ENCODE results near the gene S1PR2.

The S1PR2 gene

GRCh38 chr19:10191347-10191746 is 39.8 kb downstream of the S1PR2 start:
- H3K4me3 ChIP-seq (replicated peaks in 1 of 2; ENCODE audit: low read depth in 2 of 2, low read length in 2 of 2): no peak overlapping the region
- no peak for TF ChIP-seq CTCF (IDR thresholded peaks at IDR 0.05; ENCODE audit: low read depth, low read length)
- peak; percentile 78 to 91 for DNase-seq (ENCODE audit: low read depth in 2 of 2)

- no peak for TF ChIP-seq CTCF (IDR thresholded peaks at IDR 0.05; ENCODE audit: low read depth, low read length)
- DNase-seq (ENCODE audit: low read depth in 2 of 2): peak in 1 of 2 donors; percentile 5
- no peak overlapping the region for H3K4me3 ChIP-seq (replicated peaks in 1 of 2; ENCODE audit: low read depth in 2 of 2, low read length in 2 of 2)
These were observed 41.1 kb downstream of the S1PR2 start for GRCh38 chr19:10190026-10190425.

- no peak for DNase-seq (ENCODE audit: low read depth in 2 of 2)
- TF ChIP-seq CTCF (IDR thresholded peaks at IDR 0.05; ENCODE audit: low read depth, low read length): no peak
- H3K4me3 ChIP-seq (replicated peaks in 1 of 2; ENCODE audit: low read depth in 2 of 2, low read length in 2 of 2): no peak overlapping the region
These were observed 41.5 kb downstream of the S1PR2 start for GRCh38 chr19:10189616-10190015.

GRCh38 chr19:10187315-10187714 is 43.8 kb downstream of the S1PR2 start:
- no peak for TF ChIP-seq CTCF (IDR thresholded peaks at IDR 0.05; ENCODE audit: low read depth, low read length)
- no peak overlapping the region for H3K4me3 ChIP-seq (replicated peaks in 1 of 2; ENCODE audit: low read depth in 2 of 2, low read length in 2 of 2)
- no peak for DNase-seq (ENCODE audit: low read depth in 2 of 2)

GRCh38 chr19:10184636-10185035 is 46.5 kb downstream of the S1PR2 start:
- no peak for TF ChIP-seq CTCF (IDR thresholded peaks at IDR 0.05; ENCODE audit: low read depth, low read length)

GRCh38 chr19:10183926-10184325 is 47.2 kb downstream of the S1PR2 start:
- no peak overlapping the region for H3K4me3 ChIP-seq (replicated peaks in 1 of 2; ENCODE audit: low read depth in 2 of 2, low read length in 2 of 2)
- no peak for DNase-seq (ENCODE audit: low read depth in 2 of 2)
- TF ChIP-seq CTCF (IDR thresholded peaks at IDR 0.05; ENCODE audit: low read depth, low read length): no peak

More at GRCh38 chr19:10184636-10185035, 46.5 kb downstream of the S1PR2 start:
- DNase-seq (ENCODE audit: low read depth in 2 of 2): no peak
- no peak overlapping the region for H3K4me3 ChIP-seq (replicated peaks in 1 of 2; ENCODE audit: low read depth in 2 of 2, low read length in 2 of 2)

GRCh38 chr19:10182847-10183246 is 48.3 kb downstream of the S1PR2 start:
- no peak for TF ChIP-seq CTCF (IDR thresholded peaks at IDR 0.05; ENCODE audit: low read depth, low read length)
- H3K4me3 ChIP-seq (replicated peaks in 1 of 2; ENCODE audit: low read depth in 2 of 2, low read length in 2 of 2): no peak overlapping the region
- DNase-seq (ENCODE audit: low read depth in 2 of 2): no peak

Measured in cardiac fibroblast (primary cell).